Measurements from ENCODE around the gene PLXNC1. TPM values are rescaled to one million over a fixed set of nuclear protein-coding genes. Genes with fewer than 3 reads are reported as not detected.
"Not testable (repeated sequence)": the region's sequence is repeated elsewhere in the genome, so short reads cannot be mapped to it uniquely, and the experiment has no call there.

Gene PLXNC1
- total RNA-seq, 6 donors from 2014 or later, result 14.1 to 51.3 (median 24.6) TPM

GRCh38 chr12:94305130-94305957, 157.0 kb downstream of the PLXNC1 start:
- ATAC-seq (ENCODE audit: low FRiP score in 2 of 2), result peak; percentile 57 to 92

GRCh38 chr12:94308612-94309011, 160.2 kb downstream of the PLXNC1 start:
- DNase-seq (no peak), ATAC-seq (ENCODE audit: low FRiP score in 2 of 2) (no peak)
- 60 to 63% methylated on average over 2 of the region's 2 CpGs for WGBS, 2 donors
- no peak overlapping the region for H3K4me3 ChIP-seq
- no peak overlapping the region for H3K27ac ChIP-seq
- no peaks in the 10 kb centered on the region for H3K27me3 ChIP-seq
- no peak for TF ChIP-seq CTCF (IDR thresholded peaks at IDR 0.05)
- peak in 1 of 4 donors; percentile 51 for TF ChIP-seq EP300 (IDR thresholded peaks at IDR 0.05)
- peaks cover 11 to 20% (median 18%) of the 10 kb centered on the region in 4 donors for H3K4me1 ChIP-seq
- no peaks in the 10 kb centered on the region for H3K9me3 ChIP-seq
- peaks cover 0 to 25% (median 0%) of the 10 kb centered on the region in 4 donors for H3K36me3 ChIP-seq

More at GRCh38 chr12:94305130-94305957, 157.0 kb downstream of the PLXNC1 start:
- Histone ChIP-seq H3K27me3 (no peaks in the 10 kb centered on the region), H3K9me3 (no peaks in the 10 kb centered on the region), H3K36me3 (peaks cover 0 to 34% (median 0%) of the 10 kb centered on the region in 4 donors), H3K4me1 (peaks cover 11 to 20% (median 18%) of the 10 kb centered on the region in 4 donors), H3K27ac (peak overlapping the region; percentile 17 to 58 (median 49)), H3K4me3 (no peak overlapping the region)
- 47 to 51% methylated on average over 9 of the region's 9 CpGs for WGBS, 2 donors
- peak; percentile 24 to 54 for TF ChIP-seq POLR2AphosphoS5 (IDR thresholded peaks at IDR 0.05)
- peak in 1 of 4 donors; percentile 90 for TF ChIP-seq EP300 (IDR thresholded peaks at IDR 0.05)
- TF ChIP-seq POLR2A (IDR thresholded peaks at IDR 0.05), result no peak
- DNase-seq, result peak in 1 of 2 donors; percentile 56

GRCh38 chr12:94309373-94309772, 161.0 kb downstream of the PLXNC1 start:
- no peak for ATAC-seq (ENCODE audit: low FRiP score in 2 of 2)
- Histone ChIP-seq H3K9me3 (no peaks in the 10 kb centered on the region), H3K36me3 (peaks cover 0 to 23% (median 0%) of the 10 kb centered on the region in 4 donors), H3K4me1 (peaks cover 10 to 18% (median 14%) of the 10 kb centered on the region in 4 donors), H3K27me3 (no peaks in the 10 kb centered on the region), H3K27ac (no peak overlapping the region), H3K4me3 (no peak overlapping the region)
- no peak for DNase-seq
- 85 to 89% methylated on average over 5 of the region's 5 CpGs for WGBS, 2 donors
- no peak for TF ChIP-seq POLR2AphosphoS5 (IDR thresholded peaks at IDR 0.05)
- TF ChIP-seq EP300 (IDR thresholded peaks at IDR 0.05), result no peak
- no peak for TF ChIP-seq CTCF (IDR thresholded peaks at IDR 0.05)
- no peak for TF ChIP-seq POLR2A (IDR thresholded peaks at IDR 0.05)

- ATAC-seq (ENCODE audit: low FRiP score in 2 of 2), result no peak
- TF ChIP-seq EP300 (IDR thresholded peaks at IDR 0.05) (no peak), POLR2A (IDR thresholded peaks at IDR 0.05) (no peak), POLR2AphosphoS5 (IDR thresholded peaks at IDR 0.05) (no peak), CTCF (IDR thresholded peaks at IDR 0.05) (no peak)
- Histone ChIP-seq H3K27ac (no peak overlapping the region), H3K9me3 (no peaks in the 10 kb centered on the region), H3K4me3 (no peak overlapping the region), H3K4me1 (peaks cover 0 to 5% (median 0%) of the 10 kb centered on the region in 4 donors), H3K27me3 (no peaks in the 10 kb centered on the region), H3K36me3 (peaks cover 0 to 10% (median 0%) of the 10 kb centered on the region in 4 donors)
- DNase-seq, result no peak
- WGBS, 2 donors, result 88 to 95% methylated on average over 1 of the region's 1 CpG
These were observed 164.0 kb downstream of the PLXNC1 start for GRCh38 chr12:94312378-94312777.

- DNase-seq; H3K27me3 ChIP-seq; H3K27ac ChIP-seq; H3K4me1 ChIP-seq; ATAC-seq (ENCODE audit: low FRiP score in 2 of 2); H3K4me3 ChIP-seq; H3K36me3 ChIP-seq: not testable (repeated sequence)
- H3K9me3 ChIP-seq, result peaks cover 0 to 14% (median 3%) of the 10 kb centered on the region in 4 donors
- WGBS, 2 donors, result 95 to 97% methylated on average over 2 of the region's 2 CpGs
These were observed 168.2 kb downstream of the PLXNC1 start for GRCh38 chr12:94316600-94316999.

Measured in upper lobe of left lung (tissue), 6 donors.